ENCODE measurements around the gene FPGS. TPM values are rescaled to one million over a fixed set of nuclear protein-coding genes. Genes with fewer than 3 reads are reported as not detected.
"Not testable (repeated sequence)": the region's sequence is repeated elsewhere in the genome, so short reads cannot be mapped to it uniquely, and the experiment has no call there.

FPGS gene
- total RNA-seq, 1 experiment from 2014 or later: 164 TPM

- DNase-seq (ENCODE audit: low spot score): no peak
- in situ Hi-C loops (cut with HindIII; ENCODE audit: low sequenced_read_pairs): loop anchor here (25.0 kb wide), 1 partner anchor 168 kb away; the partner anchor contains the start of genes DPM2 and PIP5KL1
Measured at GRCh38 chr9:127769101-127769500, 33.6 kb upstream of the FPGS start.

- DNase-seq (ENCODE audit: low spot score): no peak
- in situ Hi-C loops (cut with HindIII; ENCODE audit: low sequenced_read_pairs): loop anchor here (25.0 kb wide), 1 partner anchor 167 kb away; the partner anchor contains the start of genes DPM2 and PIP5KL1
Measured at GRCh38 chr9:127769929-127770582, 32.6 kb upstream of the FPGS start.

GRCh38 chr9:127770583-127770904, 32.1 kb upstream of the FPGS start:
- in situ Hi-C loops (cut with HindIII; ENCODE audit: low sequenced_read_pairs): loop anchor here (25.0 kb wide), 1 partner anchor 167 kb away; the partner anchor contains the start of genes DPM2 and PIP5KL1

GRCh38 chr9:127770905-127771569, 31.6 kb upstream of the FPGS start:
- in situ Hi-C loops (cut with HindIII; ENCODE audit: low sequenced_read_pairs): loop anchor here (25.0 kb wide), 1 partner anchor 166 kb away; the partner anchor contains the start of genes DPM2 and PIP5KL1
- peak; percentile 93 for DNase-seq (ENCODE audit: low spot score)

More at GRCh38 chr9:127770583-127770904, 32.1 kb upstream of the FPGS start:
- no peak for DNase-seq (ENCODE audit: low spot score)

GRCh38 chr9:127771570-127772189, 31.0 kb upstream of the FPGS start:
- in situ Hi-C loops (cut with HindIII; ENCODE audit: low sequenced_read_pairs): loop anchor here (25.0 kb wide), 1 partner anchor 166 kb away; the partner anchor contains the start of genes DPM2 and PIP5KL1
- no peak for DNase-seq (ENCODE audit: low spot score)

- DNase-seq (ENCODE audit: low spot score): no peak
- in situ Hi-C loops (cut with HindIII; ENCODE audit: low sequenced_read_pairs): loop anchor here (25.0 kb wide), 1 partner anchor 165 kb away; the partner anchor contains the start of genes DPM2 and PIP5KL1
Measured at GRCh38 chr9:127772603-127773002, 30.1 kb upstream of the FPGS start.

GRCh38 chr9:127773272-127773671, 29.4 kb upstream of the FPGS start:
- DNase-seq (ENCODE audit: low spot score): no peak
- in situ Hi-C loops (cut with HindIII; ENCODE audit: low sequenced_read_pairs): loop anchor here (25.0 kb wide), 1 partner anchor 164 kb away; the partner anchor contains the start of genes DPM2 and PIP5KL1

GRCh38 chr9:127773981-127774380, 28.7 kb upstream of the FPGS start:
- no peak for DNase-seq (ENCODE audit: low spot score)
- in situ Hi-C loops (cut with HindIII; ENCODE audit: low sequenced_read_pairs): loop anchor here (25.0 kb wide), 1 partner anchor 163 kb away; the partner anchor contains the start of genes DPM2 and PIP5KL1

- no peak for DNase-seq (ENCODE audit: low spot score)
- in situ Hi-C loops (cut with HindIII; ENCODE audit: low sequenced_read_pairs): no loop called here
Measured at GRCh38 chr9:127776195-127776923, 26.3 kb upstream of the FPGS start.

GRCh38 chr9:127776924-127777289, 25.8 kb upstream of the FPGS start:
- no peak for DNase-seq (ENCODE audit: low spot score)
- in situ Hi-C loops (cut with HindIII; ENCODE audit: low sequenced_read_pairs): no loop called here

GRCh38 chr9:127777368-127777980, 25.2 kb upstream of the FPGS start:
- in situ Hi-C loops (cut with HindIII; ENCODE audit: low sequenced_read_pairs): no loop called here
- DNase-seq (ENCODE audit: low spot score): no peak

GRCh38 chr9:127778280-127779135, 24.2 kb upstream of the FPGS start, which contains the start of gene SH2D3C:
SH2D3C (minus strand) TSS chr9:127778666; CDS start chr9:127778627, 39 bp downstream.
- no peak for DNase-seq (ENCODE audit: low spot score)
- in situ Hi-C loops (cut with HindIII; ENCODE audit: low sequenced_read_pairs): no loop called here

- no peak for DNase-seq (ENCODE audit: low spot score)
- in situ Hi-C loops (cut with HindIII; ENCODE audit: low sequenced_read_pairs): no loop called here
Measured at GRCh38 chr9:127779136-127779981, 23.3 kb upstream of the FPGS start.

- in situ Hi-C loops (cut with HindIII; ENCODE audit: low sequenced_read_pairs): no loop called here
- no peak for DNase-seq (ENCODE audit: low spot score)
Measured at GRCh38 chr9:127780126-127780885, 22.4 kb upstream of the FPGS start.

- in situ Hi-C loops (cut with HindIII; ENCODE audit: low sequenced_read_pairs); DNase-seq (ENCODE audit: low spot score): not testable (repeated sequence)
Measured at GRCh38 chr9:127780909-127781308, 21.8 kb upstream of the FPGS start.

GRCh38 chr9:127781806-127782205, 20.9 kb upstream of the FPGS start:
- DNase-seq (ENCODE audit: low spot score): no peak
- in situ Hi-C loops (cut with HindIII; ENCODE audit: low sequenced_read_pairs): no loop called here

All from G401 (cell line).